Endothelial cell of umbilical vein (primary cell): ENCODE measurements around the gene TK2. TPM values are rescaled to one million over a fixed set of nuclear protein-coding genes. Genes with fewer than 3 reads are reported as not detected.
"Not testable (repeated sequence)": the region's sequence is repeated elsewhere in the genome, so short reads cannot be mapped to it uniquely, and the experiment has no call there.

Experiments used
- BruUV-seq: library from RNA; stranded (reverse); fragments of 400-500 nt; replicated peaks from 2 replicates; lab custom pipeline; 2021; lab: Mats Ljungman, UMichigan
- CTCF ChIA-PET: fragments of 300-600, 350-600 bp; sonication (Branson Sonifier 250); formaldehyde crosslinking; loops from one replicate; lab custom pipeline; 2021; ENCODE audit warnings: antibody characterized with exemption, inconsistent platforms; lab: Charles Lee
- POLR2A ChIA-PET: fragments of 300-600, 350-600 bp; sonication (Branson Sonifier 250); formaldehyde crosslinking; loops from one replicate; lab custom pipeline; 2021; ENCODE audit warnings: antibody characterized with exemption, inconsistent platforms; lab: Charles Lee
- DNase-seq: peaks from one replicate; pipeline ENCODE4 v3.0.0-alpha.2; 2011; ENCODE audit warnings: low read depth, low spot score
- FAIRE-seq: peaks from 2 replicates; lab custom pipeline; 2011; peaks lifted over from hg19 to GRCh38; lab: Jason Lieb, UNC
- H2AFZ ChIP-seq: 2 replicates; pipeline ENCODE4 v1.6.0; 2012; ENCODE audit warnings: low read depth, low read length, control low read depth, inconsistent platforms
- H3K27ac ChIP-seq: 2 replicates; pipeline ENCODE4 v1.5.1; 2011; ENCODE audit warnings: low read depth, mild to moderate bottlenecking, control low read depth, low read length, moderate library complexity; ENCODE audit not compliant: insufficient read depth
- H3K27me3 ChIP-seq, 2 experiments: 2 replicates each; pipeline versions ENCODE4 v1.6.0 to v1.6.1; 2011; ENCODE audit warnings: low read length in 2 of 2, mixed read lengths in 1 of 2; ENCODE audit not compliant: control insufficient read depth in 2 of 2, insufficient read depth in 2 of 2
- H3K36me3 ChIP-seq, 2 experiments: 2 replicates in 1 of 2; 3 replicates in 1 of 2; pipeline ENCODE4 v1.5.1; 2011; ENCODE audit warnings: low read length in 2 of 2, mild to moderate bottlenecking in 1 of 2, moderate library complexity in 1 of 2; ENCODE audit not compliant: control insufficient read depth in 2 of 2, insufficient read depth in 2 of 2; ENCODE audit errors: extremely low read depth in 1 of 2
- H3K4me1 ChIP-seq: 3 replicates; pipeline ENCODE4 v1.5.1; 2011; ENCODE audit warnings: mild to moderate bottlenecking, low read length; ENCODE audit not compliant: control insufficient read depth, insufficient read depth; ENCODE audit errors: extremely low read depth
- H3K4me2 ChIP-seq: 2 replicates; pipeline ENCODE4 v1.6.1; 2011; ENCODE audit warnings: low read length, control low read depth, mixed read lengths; ENCODE audit not compliant: insufficient read depth
- H3K4me3 ChIP-seq, 3 experiments: fragments of 200-600 bp in 1 of 3; sonication (generic), shearing (Covaris generic) in 1 of 3; replicated peaks in 1 of 3; 2 replicates each; pipeline ENCODE4 v1.5.1; 2011 to 2016; ENCODE audit warnings: control low read depth in 3 of 3, low read length in 3 of 3, mild to moderate bottlenecking in 2 of 3, inconsistent platforms in 1 of 3, low read depth in 1 of 3, moderate library complexity in 1 of 3; ENCODE audit not compliant: insufficient read depth in 1 of 3
- H3K79me2 ChIP-seq: 2 replicates; pipeline ENCODE4 v1.6.0; 2012; ENCODE audit warnings: low read length, inconsistent platforms; ENCODE audit not compliant: control insufficient read depth, insufficient read depth
- H3K9ac ChIP-seq: replicated peaks from 2 replicates; pipeline ENCODE3; 2011; ENCODE audit warnings: low read length, control low read depth; ENCODE audit not compliant: insufficient read depth; ENCODE audit errors: extremely low read depth
- H3K9me1 ChIP-seq: replicated peaks from 3 replicates; pipeline ENCODE4 v1.6.0; 2011; ENCODE audit warnings: mild to moderate bottlenecking, low read length; ENCODE audit not compliant: control insufficient read depth, insufficient read depth; ENCODE audit errors: extremely low read depth
- H3K9me3 ChIP-seq: replicated peaks from 2 replicates; pipeline ENCODE4 v1.5.1; 2012; ENCODE audit warnings: low read length, inconsistent platforms; ENCODE audit not compliant: control insufficient read depth, insufficient read depth
- H4K20me1 ChIP-seq: replicated peaks from 2 replicates; pipeline ENCODE3; 2011; ENCODE audit warnings: mild to moderate bottlenecking, low read length; ENCODE audit not compliant: control insufficient read depth, insufficient read depth; ENCODE audit errors: extremely low read depth
- dilution Hi-C: fragments of 300-500 bp; cut with MboI; formaldehyde crosslinking; loops from one replicate; pipeline ENCODE4 v1.15.0; 2019; ENCODE audit warnings: low sequenced_read_pairs; ENCODE audit not compliant: extremely low pct_ligation_motif_present
- intact Hi-C: fragments of 100-400 bp; cut with micrococcal nuclease; formaldehyde crosslinking; loops from one replicate; pipeline ENCODE4 v1.10.0; 2022
- polyA plus RNA-seq, 4 experiments: library from polyadenylated mRNA; depleted of rRNA in 3 of 4; stranded (reverse) in 3 of 4; unstranded in 1 of 4; fragments of >200 nt; gene quantifications; 2 replicates each; pipeline versions ENCODE4 v1.2.1 to v1.2.3, GENCODE V29; 2011 to 2012; ENCODE audit warnings: missing spikeins in 1 of 4
- total RNA-seq: library from RNA; stranded (reverse); gene quantifications from 2 replicates; pipeline ENCODE4 v1.2.3, GENCODE V29; 2021

TK2 gene
- total and polyA plus RNA-seq, 2 donors (not counting 3 experiments of a cell fraction or from before 2014, with no cell fraction given): 12.1 to 25.2 TPM

DNA sequence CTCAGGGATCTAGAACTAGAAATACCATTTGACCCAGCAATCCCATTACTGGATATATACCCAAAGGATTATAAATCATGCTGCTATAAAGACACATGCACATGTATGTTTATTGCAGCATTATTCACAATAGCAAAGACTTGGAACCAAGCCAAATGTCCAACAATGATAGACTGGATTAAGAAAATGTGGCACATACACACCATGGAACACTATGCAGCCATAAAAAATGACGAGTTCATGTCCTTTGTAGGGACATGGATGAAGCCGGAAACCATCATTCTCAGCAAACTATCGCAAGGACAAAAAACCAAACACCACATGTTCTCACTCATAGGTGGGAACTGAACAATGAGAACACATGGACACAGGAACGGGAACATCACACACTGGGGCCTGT is 48.4 kb downstream of the TK2 start:
- H3K4me1 ChIP-seq, H3K9me3 ChIP-seq, DNase-seq, POLR2A ChIA-PET, H3K9ac ChIP-seq, H2AFZ ChIP-seq, H3K9me1 ChIP-seq, H4K20me1 ChIP-seq, intact Hi-C loops, H3K36me3 ChIP-seq, H3K27ac ChIP-seq, H3K27me3 ChIP-seq, BruUV-seq, H3K79me2 ChIP-seq, H3K4me3 ChIP-seq, dilution Hi-C loops, FAIRE-seq, H3K4me2 ChIP-seq: not testable (repeated sequence)
- CTCF ChIA-PET: interaction anchor here (1.1 kb wide), 1 partner anchor 8 kb away, joined by 3 read pairs; no protein-coding TSS in a partner anchor

DNA sequence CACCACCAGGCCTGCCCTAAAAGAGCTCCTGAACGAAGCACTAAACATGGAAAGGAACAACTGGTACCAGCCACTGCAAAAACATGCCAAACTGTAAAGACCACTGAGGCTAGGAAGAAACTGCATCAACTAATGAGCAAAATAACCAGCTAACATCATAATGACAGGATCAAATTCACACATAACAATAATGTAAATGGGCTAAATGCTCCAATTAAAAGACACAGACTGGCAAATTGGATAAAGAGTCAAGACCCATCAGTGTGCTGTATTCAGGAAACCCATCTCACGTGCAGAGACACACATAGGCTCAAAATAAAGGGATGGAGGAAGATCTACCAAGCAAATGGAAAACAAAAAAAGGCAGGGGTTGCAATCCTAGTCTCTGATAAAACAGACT is 52.0 kb downstream of the TK2 start:
- H3K9ac ChIP-seq, BruUV-seq, H3K9me3 ChIP-seq, FAIRE-seq, H3K36me3 ChIP-seq, H3K9me1 ChIP-seq, H2AFZ ChIP-seq, H3K27me3 ChIP-seq, POLR2A ChIA-PET, H3K4me1 ChIP-seq, CTCF ChIA-PET, H3K4me2 ChIP-seq, intact Hi-C loops, H4K20me1 ChIP-seq, H3K27ac ChIP-seq, H3K4me3 ChIP-seq, dilution Hi-C loops, H3K79me2 ChIP-seq, DNase-seq: not testable (repeated sequence)

DNA sequence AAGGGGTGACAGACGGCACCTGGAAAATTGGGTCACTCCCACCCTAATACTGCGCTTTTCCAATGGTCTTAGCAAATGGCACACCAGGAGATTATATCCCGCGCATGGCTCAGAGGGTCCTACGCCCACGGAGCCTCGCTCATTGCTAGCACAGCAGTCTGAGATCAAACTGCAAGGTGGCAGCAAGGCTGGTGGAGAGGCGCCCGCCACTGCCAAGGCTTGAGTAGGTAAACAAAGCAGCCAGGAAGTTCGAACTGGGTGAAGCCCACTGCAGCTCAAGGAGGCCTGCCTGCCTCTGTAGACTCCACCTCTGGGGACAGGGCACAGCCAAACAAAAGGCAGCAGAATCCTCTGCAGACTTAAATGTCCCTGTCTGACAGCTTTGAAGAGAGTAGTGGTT is 53.7 kb downstream of the TK2 start:
- DNase-seq, dilution Hi-C loops, POLR2A ChIA-PET, H3K9ac ChIP-seq, H3K4me1 ChIP-seq, H3K9me3 ChIP-seq, H3K4me3 ChIP-seq, H3K4me2 ChIP-seq, H3K36me3 ChIP-seq, H3K9me1 ChIP-seq, H3K27ac ChIP-seq, intact Hi-C loops, FAIRE-seq, H3K79me2 ChIP-seq, CTCF ChIA-PET, BruUV-seq, H4K20me1 ChIP-seq, H3K27me3 ChIP-seq, H2AFZ ChIP-seq: not testable (repeated sequence)
